Sigmoid colon (tissue), 4 donors: Measurements from ENCODE around the gene ADAMTS12.

Experiments used
- POLR2A ChIP-seq, 2 donors: fragments of 450-650 bp; IDR thresholded peaks; one replicate each; pipeline ENCODE4 v1.6.1; 2016; ENCODE audit warnings: antibody characterized with exemption in 2 of 2, mild to moderate bottlenecking in 2 of 2, moderate library complexity in 2 of 2
- POLR2AphosphoS5 ChIP-seq, 4 donors: sonication (generic); formaldehyde crosslinking; IDR thresholded peaks; one replicate each; pipeline ENCODE4 v1.6.1; 2017; ENCODE audit warnings: antibody characterized with exemption in 4 of 4
- TF ChIP-seq, protein P1 (sequence below), 4 experiments: fragments of 450-650 bp in 3 of 4; fragments of 200-600 bp in 1 of 4; IDR thresholded peaks; one replicate each; pipeline ENCODE4 v1.5.1; 2016 to 2019; ENCODE audit warnings: antibody characterized with exemption in 4 of 4, mild to moderate bottlenecking in 3 of 4, moderate library complexity in 2 of 4

GRCh38 chr5:33753704-33754103, 138.1 kb downstream of the ADAMTS12 start:
- TF ChIP-seq POLR2A (IDR thresholded peaks at IDR 0.05), result no peak
- TF ChIP-seq, protein P1, sequence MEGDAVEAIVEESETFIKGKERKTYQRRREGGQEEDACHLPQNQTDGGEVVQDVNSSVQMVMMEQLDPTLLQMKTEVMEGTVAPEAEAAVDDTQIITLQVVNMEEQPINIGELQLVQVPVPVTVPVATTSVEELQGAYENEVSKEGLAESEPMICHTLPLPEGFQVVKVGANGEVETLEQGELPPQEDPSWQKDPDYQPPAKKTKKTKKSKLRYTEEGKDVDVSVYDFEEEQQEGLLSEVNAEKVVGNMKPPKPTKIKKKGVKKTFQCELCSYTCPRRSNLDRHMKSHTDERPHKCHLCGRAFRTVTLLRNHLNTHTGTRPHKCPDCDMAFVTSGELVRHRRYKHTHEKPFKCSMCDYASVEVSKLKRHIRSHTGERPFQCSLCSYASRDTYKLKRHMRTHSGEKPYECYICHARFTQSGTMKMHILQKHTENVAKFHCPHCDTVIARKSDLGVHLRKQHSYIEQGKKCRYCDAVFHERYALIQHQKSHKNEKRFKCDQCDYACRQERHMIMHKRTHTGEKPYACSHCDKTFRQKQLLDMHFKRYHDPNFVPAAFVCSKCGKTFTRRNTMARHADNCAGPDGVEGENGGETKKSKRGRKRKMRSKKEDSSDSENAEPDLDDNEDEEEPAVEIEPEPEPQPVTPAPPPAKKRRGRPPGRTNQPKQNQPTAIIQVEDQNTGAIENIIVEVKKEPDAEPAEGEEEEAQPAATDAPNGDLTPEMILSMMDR (IDR thresholded peaks at IDR 0.05), result no peak
- no peak for TF ChIP-seq POLR2AphosphoS5 (IDR thresholded peaks at IDR 0.05)
